ENCODE results near the gene ARHGDIG.
"Not testable (repeated sequence)": the region's sequence is repeated elsewhere in the genome, so short reads cannot be mapped to it uniquely, and the experiment has no call there.

Gene ARHGDIG

DNA sequence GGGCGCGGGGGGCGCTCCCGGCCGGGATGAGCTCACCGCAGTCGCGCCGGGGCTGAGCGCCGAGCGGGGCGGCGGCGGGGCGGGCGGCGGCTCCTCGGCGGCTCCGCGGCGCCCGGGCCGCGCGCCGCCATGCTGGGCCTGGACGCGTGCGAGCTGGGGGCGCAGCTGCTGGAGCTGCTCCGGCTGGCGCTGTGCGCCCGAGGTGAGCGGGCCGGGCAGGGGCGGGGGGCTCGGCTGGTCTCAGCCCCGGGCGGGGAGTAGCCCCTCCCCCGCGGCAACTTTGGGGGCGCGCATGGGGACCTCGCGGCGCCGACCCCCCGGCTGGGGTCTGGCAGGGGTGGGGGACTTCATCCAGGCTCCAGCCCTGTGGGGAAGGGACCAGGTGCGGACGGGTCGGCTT, at the start of gene ARHGDIG:
Gene ARHGDIG (plus strand): TSS at position 40 of the 400 bp plus-strand sequence. CDS start 90 bp downstream, at position 130.
- no peak for DNase-seq (ENCODE audit: low read depth)

DNA sequence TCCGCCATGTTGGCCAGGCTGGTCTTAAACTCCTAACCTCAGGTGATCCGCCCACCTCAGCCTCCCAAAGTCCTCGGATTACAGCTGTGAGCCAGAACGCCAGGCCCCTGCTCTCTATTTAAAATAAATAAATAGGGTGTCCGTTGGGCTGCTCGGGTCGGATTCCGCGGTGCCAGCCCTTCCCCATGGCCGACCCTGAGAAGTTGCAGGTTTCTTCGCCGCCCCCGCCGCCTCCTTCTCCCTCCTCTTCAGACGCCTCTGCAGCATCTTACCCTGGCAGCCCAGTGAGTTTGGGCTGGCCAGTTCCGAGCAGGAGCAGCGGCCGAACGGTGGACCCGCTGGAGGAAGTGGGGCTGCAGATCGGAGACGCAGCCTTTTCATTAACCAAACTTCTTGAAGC, 49.4 kb upstream of the ARHGDIG start:
- DNase-seq (ENCODE audit: low read depth): no peak

GRCh38 chr16:234468-235305, 45.7 kb upstream of the ARHGDIG start, which contains the start of gene FAM234A:
FAM234A (plus strand) TSS chr16:234821; CDS start chr16:254414, 19,593 bp downstream.
- peak; percentile 78 for DNase-seq (ENCODE audit: low read depth)

GRCh38 chr16:239948-240277, 40.5 kb upstream of the ARHGDIG start:
- DNase-seq (ENCODE audit: low read depth): no peak

DNA sequence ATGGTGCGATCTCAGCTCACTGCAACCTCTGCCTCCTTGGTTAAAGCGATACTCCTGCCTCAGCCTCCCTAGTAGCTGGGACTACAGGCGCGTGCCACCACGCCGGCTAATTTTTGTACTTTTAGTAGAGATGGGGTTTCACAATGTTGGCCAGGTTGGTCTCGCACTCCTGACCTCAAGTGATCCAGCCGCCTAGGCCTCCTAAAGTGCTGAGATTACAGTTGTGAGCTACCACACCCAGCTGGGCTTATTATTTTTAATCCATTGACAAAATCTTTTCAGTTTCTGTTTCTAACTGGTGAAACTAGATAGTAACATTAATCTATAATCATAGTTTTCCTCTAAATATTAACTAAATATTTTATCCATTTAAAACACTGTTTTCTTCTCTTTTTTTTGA, 39.8 kb upstream of the ARHGDIG start:
- no peak for DNase-seq (ENCODE audit: low read depth)

DNA sequence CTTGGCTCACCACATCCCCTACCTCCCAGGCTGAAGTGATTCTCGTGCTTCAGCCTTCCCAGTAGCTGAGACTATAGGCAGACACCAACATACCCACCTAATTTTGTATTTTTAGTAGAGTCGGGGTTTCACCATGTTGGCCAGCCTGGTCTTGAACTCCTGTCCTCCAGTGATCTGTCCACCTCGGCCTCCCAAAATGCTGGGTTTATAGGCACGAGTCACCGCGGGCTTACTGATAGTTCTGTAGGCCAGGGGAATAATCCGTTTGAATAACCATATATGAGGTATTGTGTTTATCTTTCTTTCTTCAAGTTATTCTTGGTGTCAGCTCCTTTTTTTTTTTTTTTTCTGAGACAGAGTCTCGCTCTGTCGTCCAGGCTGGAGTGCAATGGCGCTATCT, 38.1 kb upstream of the ARHGDIG start:
- no peak for DNase-seq (ENCODE audit: low read depth)

DNA sequence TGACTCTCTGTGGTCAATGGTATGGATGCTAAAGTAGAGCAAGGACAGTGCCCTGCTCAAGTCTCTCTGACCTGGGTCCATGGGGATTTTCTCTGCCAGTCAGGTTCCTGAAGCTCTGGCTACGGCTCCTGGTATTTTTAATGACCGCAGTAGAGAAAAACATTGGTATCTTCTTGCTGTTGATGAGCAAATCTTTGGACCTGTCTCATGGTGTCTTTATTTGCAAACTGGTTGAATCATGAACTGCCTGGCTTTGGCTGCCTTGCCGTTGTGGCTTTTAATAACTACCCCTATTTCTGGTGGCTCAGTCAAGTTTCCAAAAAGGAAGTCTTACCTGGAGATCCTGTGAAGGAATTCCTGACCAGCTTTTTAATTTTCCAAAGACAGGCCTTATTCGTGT, 37.0 kb upstream of the ARHGDIG start:
- no peak for DNase-seq (ENCODE audit: low read depth)

- DNase-seq (ENCODE audit: low read depth): no peak
Measured at GRCh38 chr16:245105-245504, 35.3 kb upstream of the ARHGDIG start.

DNA sequence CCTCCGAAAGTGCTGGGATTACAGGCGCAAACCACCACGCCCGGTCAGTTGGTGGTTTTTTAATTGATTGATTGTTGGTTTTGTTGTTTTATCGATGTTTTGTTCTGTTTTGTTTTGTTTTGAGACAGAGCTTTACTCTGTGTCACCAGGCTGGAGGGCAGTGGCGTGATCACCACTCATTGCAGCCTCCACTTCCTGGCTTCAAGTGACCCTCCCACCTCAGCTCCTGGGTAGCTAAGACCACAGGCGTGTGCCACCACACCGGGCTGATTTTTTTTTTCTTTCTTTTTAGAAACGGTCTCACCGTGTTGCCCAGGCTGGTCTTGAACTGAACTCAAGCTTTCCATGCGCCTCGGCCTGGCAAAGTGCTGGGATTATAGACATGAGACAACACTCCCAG, 33.4 kb upstream of the ARHGDIG start:
- DNase-seq (ENCODE audit: low read depth): no peak

DNA sequence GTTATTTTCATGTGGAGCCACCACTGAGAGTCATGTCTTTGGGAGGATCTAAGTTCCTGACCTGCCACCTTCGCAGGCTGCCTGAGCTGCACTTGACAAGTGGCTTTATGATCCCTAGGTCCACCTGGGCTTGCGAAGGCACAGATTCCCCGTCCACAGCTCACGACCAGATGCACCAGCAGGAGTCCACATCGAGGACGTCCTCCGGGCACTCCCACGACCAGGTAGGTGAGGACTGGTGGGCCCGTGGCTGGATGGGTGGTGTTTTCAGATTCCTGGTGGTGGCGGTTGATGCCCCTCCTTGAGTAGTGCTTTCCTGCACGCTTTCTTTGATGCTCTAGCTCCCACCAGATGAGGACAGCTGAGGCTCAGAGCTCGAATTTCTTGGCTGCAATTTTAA, 31.0 kb upstream of the ARHGDIG start:
- no peak for DNase-seq (ENCODE audit: low read depth)

- DNase-seq (ENCODE audit: low read depth): no peak
Measured at GRCh38 chr16:252366-253337, 27.7 kb upstream of the ARHGDIG start.

GRCh38 chr16:253833-254232, 26.6 kb upstream of the ARHGDIG start:
- no peak for DNase-seq (ENCODE audit: low read depth)

DNA sequence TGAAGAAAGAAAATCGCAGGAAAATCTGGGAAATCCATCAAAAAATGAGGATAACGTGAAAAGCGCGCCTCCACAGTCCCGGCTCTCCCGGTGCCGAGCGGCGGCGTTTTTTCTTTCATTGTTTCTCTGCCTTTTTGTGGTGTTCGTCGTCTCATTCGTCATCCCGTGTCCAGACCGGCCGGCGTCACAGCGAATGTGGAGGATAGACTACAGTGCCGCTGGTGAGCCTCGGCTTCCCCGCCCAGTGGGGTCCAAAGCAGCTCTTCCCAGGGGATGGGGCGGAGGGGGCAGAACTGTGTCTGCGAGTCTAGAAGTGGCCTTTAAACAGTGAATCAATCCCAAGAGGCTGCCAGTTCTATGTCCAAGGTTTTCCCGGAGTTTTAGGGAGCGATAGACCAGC, 25.9 kb upstream of the ARHGDIG start:
- DNase-seq (ENCODE audit: low read depth): no peak

DNA sequence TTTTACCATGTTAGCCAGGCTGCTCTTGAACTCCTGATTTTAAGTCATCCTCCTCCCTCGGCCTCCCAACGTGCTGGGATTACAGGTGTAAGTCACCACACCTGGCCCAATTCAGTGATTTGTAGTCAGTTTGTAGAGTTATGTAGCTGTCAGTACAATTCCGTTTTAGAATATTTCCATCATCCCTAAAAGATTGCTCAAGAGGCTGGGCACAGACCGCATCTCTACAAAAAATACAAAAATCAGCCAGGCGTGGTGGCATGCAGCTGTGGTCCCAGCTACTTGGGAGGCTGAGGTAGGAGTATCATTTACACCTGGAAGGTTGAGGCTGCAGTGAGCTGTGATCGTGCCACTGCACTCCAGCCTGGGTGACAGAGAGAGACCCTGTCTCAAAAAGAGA, 25.2 kb upstream of the ARHGDIG start:
- no peak for DNase-seq (ENCODE audit: low read depth)

DNA sequence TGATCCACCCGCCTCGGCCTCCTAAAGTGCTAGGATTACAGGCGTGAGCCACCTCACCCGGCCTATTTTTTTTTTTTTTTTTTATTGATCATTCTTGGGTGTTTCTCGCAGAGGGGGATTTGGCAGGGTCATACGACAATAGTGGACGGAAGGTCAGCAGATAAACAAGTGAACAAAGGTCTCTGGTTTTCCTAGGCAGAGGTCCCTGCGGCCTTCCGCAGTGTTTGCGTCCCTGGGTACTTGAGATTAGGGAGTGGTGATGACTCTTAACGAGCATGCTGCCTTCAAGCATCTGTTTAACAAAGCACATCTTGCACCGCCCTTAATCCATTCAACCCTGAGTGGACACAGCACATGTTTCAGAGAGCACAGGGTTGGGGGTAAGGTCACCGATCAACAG, 22.3 kb upstream of the ARHGDIG start:
- not testable (repeated sequence) for DNase-seq (ENCODE audit: low read depth)

- no peak for DNase-seq (ENCODE audit: low read depth)
Measured at GRCh38 chr16:259226-259625, 21.2 kb upstream of the ARHGDIG start.

GRCh38 chr16:259814-260253, 20.6 kb upstream of the ARHGDIG start:
- no peak for DNase-seq (ENCODE audit: low read depth)

DNA sequence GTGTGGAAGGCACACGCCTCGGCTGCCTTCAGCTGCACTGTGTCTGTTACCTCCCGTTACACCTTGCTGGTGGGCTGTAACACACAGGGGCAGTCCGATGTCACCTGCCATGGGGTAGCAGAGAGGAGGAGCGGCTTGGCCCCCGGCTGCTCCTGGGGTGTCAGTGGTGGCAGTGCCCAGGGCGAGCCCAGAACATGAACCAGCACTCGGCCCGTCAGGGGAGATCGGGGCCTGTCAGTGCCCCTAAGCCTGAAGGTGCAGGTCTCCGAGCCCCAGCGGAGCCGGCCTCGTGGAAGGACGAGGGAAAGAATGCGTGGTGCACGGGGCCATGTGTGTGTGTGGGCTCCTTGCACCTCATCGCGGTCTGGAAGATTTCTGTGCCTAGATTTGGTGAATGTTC, 20.1 kb upstream of the ARHGDIG start:
- no peak for DNase-seq (ENCODE audit: low read depth)

GRCh38 chr16:261031-261691, 19.2 kb upstream of the ARHGDIG start:
- no peak for DNase-seq (ENCODE audit: low read depth)

- no peak for DNase-seq (ENCODE audit: low read depth)
Measured at GRCh38 chr16:262121-262745, 18.2 kb upstream of the ARHGDIG start.

DNA sequence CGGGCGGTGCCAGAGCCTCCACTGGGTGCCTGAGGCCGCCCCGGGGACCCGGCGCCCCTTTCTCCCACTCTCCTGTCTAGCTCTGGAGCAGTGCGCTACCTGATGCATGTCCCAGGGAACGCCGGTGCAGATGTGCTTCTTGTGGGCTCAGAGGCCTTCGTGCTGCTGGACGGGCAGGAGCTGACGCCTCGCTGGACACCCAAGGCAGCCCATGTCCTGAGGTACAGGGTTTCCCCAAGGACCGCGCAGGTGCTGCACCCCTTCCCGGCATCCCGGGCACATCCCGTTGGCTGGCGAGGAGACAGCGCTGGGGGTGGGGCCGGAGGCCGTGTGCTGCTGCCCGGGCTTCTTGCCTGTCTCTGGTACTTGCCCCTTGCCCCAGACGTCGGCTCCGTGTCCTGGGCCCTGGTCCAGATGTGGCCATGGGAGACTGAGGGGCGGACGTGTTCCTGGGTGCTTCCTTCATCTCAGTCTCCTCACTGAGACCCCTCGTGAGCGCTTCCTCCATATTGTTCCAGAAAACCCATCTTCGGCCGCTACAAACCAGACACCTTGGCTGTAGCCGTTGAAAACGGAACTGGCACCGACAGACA, 17.1 kb upstream of the ARHGDIG start:
- no peak for DNase-seq (ENCODE audit: low read depth)

GRCh38 chr16:263944-264343, 16.4 kb upstream of the ARHGDIG start:
- no peak for DNase-seq (ENCODE audit: low read depth)
